HG02763 (cell line): Measurements from ENCODE around the gene RAP1GAP2.
"Not testable (repeated sequence)": the region's sequence is repeated elsewhere in the genome, so short reads cannot be mapped to it uniquely, and the experiment has no call there.

Source experiments
- ATAC-seq: cut with Tn5 transposase; IDR thresholded peaks from one replicate; pipeline ENCODE4 v1.9.1; 2021; ENCODE audit warnings: mild to moderate bottlenecking, moderate library complexity; ENCODE audit not compliant: unreplicated experiment

RAP1GAP2 gene

GRCh38 chr17:2991396-2992180 is 195.3 kb downstream of the RAP1GAP2 start:
- ATAC-seq, result not testable (repeated sequence)

DNA sequence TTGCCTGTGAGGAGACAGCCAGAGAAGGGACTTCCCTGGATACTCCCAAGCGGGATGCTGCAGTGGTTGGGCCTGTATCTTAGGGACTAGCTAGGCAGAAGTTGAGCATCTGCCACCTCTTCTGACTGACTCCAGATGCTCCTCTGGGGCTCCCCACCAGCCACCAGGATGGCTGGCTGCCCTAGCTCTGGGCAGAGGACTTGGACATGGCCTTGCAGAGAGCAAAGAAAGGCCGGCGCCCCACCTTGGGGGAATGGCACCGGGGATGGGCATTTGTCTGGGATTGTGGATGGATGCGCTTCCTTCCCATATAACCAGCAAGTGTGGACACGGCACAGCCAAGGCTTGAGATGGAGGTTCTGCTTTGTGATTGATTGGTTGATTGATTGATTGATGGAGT is 198.2 kb downstream of the RAP1GAP2 start:
- no peak for ATAC-seq

- ATAC-seq, result no peak
Observed at GRCh38 chr17:2995377-2995776, 199.1 kb downstream of the RAP1GAP2 start.

DNA sequence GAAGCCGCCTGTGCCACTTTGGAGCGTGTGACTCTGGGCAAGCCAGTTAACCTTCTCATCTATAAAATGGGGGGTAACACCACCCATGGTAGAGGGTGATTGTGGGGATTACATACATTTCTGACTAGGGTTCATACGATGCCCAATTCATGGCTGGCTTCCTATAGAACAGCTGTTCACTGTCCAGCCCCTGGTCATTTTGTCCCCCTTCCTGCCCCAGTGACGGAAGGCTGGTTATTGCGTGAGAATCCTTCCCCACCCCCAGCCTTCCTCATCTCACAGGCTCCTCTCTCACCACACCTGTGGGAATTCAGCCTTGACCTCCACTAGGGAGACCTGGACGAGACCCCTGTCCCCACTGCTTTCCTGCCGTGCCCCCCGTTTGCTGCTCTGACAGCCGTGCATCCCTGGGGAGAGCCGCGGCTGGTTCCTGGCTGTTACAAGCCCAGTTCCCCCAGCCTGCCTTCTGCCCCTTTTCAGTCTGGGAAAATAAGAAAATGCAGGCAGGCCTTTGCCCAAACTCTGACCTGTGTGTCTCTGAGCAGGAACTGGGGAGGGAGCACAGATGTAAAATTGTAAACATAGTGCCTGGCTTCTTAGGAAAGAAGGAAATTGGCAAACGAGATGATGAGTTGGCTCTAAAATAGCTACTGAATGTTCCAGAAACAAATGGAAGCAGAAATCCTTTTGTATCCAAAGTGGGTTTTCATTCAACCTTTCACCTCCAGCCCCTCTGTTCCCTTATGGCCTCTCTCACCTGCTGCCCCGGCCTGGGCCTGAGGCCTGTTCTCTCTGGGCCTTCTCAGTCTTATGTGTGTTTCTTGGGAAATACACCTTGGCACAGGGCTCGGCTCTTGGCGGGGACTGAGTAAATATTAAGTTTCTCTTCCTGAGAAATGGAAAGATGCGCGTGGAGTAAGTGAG is 199.9 kb downstream of the RAP1GAP2 start:
- no peak for ATAC-seq

DNA sequence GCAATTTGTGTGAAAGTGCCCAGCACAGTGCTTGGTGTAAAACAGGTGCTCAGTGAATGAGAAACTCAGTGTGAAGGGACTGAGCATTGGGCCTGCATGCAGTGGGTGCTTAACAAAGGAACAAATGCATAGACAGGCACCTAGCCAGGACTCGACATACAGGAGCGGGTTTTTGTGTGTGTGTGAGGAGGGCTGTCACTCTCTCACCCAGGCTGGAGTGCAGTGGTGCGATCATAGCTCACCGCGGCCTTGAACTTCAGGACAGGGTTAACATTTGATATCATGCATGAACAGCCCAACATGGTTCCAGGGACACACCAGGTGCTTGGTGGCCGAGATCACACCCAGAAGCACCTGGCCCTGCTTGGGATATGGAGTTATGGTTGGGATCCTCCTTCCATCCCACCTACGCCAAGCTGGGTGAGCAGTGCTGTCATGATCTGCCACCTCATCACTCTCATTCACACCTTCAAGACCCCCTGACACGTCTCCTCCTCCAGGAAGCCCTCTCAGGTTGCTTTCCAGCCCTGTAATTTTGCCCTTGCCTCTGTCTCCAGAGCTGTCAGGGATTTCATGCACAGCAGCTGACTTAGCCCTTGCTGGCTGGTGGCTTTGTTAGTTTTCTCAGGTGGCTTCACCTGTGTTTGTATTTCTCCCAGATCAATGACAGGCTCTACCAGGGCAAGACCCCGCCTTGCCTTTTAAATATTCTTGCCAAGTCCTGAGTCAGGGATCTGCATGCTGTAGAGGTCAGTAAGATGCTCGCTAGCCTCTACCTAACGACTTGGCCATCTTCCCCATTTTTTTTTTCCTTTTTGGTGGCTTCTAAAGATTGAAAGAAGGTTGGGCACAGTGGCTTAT is 200.8 kb downstream of the RAP1GAP2 start:
- ATAC-seq, result no peak

GRCh38 chr17:2998469-2998901 is 202.2 kb downstream of the RAP1GAP2 start:
- not testable (repeated sequence) for ATAC-seq

GRCh38 chr17:3002538-3003295 is 206.5 kb downstream of the RAP1GAP2 start:
- peak; percentile 54 for ATAC-seq

DNA sequence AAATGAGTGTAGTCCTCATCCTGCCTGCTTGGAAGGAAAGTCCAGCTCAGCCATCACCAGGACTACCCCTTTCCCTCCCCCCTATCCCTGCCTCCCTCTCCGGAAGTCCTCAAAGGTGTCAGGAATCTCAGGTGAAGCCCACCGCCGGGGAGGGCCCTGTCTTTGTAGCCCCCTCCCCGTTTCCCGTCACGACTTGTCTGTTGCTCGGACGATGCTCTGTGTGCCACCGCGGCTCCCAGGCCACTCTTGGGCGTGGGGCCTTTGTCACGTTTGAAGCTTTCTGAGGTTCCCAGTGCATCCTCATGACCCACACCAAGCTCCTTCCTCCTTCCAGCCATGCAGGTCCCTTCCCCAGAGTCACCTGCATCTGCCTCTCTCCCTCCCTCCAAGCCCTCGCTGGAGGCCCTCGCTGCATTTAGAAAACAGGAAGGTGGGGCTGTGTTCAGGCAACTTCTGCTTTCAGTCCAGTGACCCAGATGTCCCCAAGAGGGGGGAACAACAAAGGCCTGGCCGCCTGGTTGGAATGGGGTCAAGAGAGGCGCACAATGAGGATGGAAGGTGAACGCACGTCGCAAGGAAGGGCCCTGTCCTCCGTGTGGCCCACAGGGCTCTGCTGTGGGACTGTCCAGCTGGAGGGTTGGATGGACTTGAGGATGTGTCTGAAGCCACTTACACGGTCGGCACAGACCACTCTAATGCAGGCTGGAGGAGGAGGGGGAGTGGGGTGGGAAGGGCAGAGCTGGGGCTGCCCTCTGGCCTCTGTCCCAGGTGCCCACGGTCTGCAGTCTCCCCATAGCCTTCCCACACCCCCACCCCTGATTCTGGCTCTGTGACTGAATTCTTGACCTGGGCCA is 207.3 kb downstream of the RAP1GAP2 start:
- ATAC-seq, result no peak

DNA sequence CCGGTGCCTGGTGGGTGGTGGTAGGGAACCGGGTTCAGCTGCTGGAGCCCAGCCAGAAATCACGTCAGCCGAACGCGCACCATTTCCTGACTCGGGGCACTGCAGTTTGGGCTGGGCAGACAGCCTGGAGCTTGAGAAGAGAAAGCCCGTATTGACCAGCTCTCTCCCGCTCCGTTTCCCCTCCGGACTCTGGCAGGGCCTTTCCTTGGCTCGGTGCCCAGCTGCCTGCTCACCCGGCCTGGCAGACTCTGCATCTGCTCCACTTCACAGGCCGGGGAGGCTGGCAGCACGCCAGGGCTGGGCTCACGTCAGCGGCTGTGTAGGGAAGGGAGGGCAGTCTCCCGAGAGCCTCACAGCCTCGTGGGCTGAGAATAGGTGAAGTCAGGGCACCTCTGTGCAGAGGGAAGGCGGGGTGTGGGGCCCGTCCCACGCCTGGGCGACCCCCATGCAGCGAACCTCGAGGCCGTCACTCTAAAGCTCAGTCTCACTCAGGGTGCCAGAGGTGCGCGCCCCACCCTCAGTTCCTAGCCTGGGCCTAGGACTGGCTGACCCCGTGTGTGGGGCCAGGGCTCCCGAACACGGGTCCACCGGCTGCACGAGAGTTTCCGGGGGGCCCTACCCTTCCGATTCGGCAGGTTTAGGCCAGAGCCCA is 208.0 kb downstream of the RAP1GAP2 start:
- ATAC-seq, result no peak

DNA sequence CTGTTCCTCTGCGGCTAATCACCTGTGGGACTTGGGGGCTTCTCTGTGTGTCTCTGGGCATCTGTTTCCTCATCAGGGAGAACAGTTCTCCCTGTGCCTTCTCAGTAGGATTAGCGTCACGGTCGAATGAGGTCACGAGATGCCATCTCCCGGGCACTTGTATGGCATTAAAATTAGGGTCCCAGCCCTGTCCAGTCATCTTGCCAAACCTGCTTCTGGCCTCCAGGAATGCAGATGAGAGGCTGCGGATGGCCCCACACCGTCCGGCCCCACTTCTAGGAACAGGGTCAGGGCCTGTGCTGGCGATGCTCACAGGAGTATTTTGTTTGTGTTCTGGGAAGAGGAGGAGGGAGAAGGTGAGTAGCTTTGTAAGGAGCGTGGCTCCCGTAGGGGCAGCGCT is 208.7 kb downstream of the RAP1GAP2 start:
- no peak for ATAC-seq

GRCh38 chr17:3005696-3006095 is 209.5 kb downstream of the RAP1GAP2 start:
- no peak for ATAC-seq

- ATAC-seq, result no peak
Observed at GRCh38 chr17:3006801-3007200, 210.6 kb downstream of the RAP1GAP2 start.

GRCh38 chr17:3007651-3008121 is 211.4 kb downstream of the RAP1GAP2 start:
- no peak for ATAC-seq

DNA sequence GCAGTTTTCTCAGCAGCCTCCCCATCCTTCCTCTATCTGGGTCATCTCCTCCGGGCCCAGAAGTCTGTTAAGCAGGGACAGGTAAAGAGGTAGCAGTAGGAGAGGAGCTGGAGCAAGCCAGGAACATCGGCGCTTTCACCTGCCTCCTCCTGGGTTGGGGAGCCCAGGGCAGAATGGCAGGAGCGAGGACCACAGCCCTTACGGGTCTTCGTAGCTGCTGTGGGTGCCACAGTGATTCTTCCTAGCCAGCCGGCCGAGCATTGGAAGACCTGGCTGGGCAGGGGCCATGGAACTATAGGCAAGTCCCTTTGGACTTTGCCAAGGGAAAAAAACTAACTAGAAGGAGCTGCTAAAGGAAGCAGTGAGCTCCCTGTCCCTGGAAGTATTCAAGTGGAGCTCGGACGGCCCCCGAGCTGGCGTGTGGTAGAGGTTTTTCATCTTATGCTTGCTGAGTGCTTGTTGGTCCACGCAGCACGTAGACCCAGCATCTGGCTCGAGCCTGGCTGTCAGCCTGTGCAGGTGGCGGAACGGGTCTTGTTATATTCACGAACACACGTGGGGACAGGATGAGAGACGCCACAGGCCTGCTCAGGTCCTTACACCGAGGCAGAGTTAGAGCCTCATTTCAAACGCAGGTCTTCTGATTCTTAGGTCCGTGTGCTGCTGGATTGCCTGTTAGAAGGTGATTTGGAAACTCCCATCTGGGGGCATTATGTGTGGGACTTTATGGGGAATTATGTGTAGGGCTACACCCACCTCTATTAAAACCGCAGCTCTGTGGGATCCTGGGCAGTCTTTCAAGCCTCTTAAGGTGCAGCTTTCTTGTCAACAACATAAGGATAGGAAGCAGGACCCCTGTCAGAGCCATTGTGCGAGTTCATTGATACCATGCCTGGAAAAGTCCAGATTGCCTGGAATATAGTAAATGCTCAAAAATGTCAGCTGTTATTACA is 212.4 kb downstream of the RAP1GAP2 start:
- no peak for ATAC-seq

DNA sequence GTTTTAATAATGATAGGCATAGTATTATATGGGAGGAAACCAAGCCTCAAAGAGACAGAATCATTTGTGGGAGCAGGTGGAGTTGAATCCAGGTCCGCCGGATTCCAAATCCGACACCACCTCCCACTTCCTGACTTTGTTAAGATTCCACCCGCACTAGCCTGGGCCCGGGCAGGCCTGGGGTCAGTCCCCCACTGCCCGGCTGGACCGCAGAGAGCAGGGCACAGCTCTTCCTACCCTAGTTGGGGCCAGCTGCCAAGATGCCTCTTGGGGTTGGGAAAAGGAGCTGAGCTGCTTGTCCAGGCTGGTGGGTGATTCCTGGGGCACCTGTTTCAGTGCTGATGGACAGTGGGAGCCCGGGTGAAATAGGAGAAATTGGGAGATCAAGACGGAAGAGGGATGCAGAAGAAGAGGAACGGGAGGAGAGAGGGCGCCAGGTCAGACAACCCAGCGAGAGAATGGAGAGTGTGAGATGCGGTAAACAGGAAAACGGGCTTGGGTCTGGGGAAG is 213.2 kb downstream of the RAP1GAP2 start:
- no peak for ATAC-seq

DNA sequence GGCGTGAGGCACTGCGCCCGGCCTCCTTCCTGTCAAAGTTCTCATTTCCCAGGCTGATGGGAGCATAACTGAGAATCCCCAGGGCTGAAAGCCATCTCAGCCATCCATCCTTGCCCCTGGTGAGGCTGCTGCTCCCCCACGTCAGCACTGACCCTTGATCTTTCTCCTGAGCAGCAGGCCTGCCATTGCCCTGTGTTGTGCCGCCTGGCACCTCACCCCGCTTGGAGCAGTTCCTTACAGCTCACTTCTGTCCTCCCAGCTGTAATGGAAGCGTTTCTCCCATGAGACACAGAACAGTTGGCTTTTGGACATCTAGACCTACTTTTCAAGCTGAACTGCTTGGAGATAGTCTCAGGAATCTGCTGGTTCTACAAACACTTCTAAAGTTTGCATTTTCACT is 215.7 kb downstream of the RAP1GAP2 start:
- no peak for ATAC-seq

GRCh38 chr17:3012926-3013581 is 216.8 kb downstream of the RAP1GAP2 start:
- ATAC-seq, result no peak
